ENCODE data around the gene NME9. TPM values are rescaled to one million over a fixed set of nuclear protein-coding genes. Genes with fewer than 3 reads are reported as not detected.

Gene NME9
- total and polyA plus RNA-seq, 8 donors = 0.47 to 3.5 (median 0.85) TPM

GRCh38 chr3:138260611-138261010 lies 69.0 kb downstream of the NME9 start:
- WGBS, 2 donors = 83 to 90% methylated on average over 1 of the region's 1 CpG
- no peak for DNase-seq
- Histone ChIP-seq H3K36me3 (no peaks in the 10 kb centered on the region), H3K4me1 (no peaks in the 10 kb centered on the region), H3K4me3 (no peak overlapping the region), H3K27me3 (no peaks in the 10 kb centered on the region), H3K27ac (no peak overlapping the region), H3K9me3 (no peaks in the 10 kb centered on the region)
- FAIRE-seq = no peak
- intact Hi-C loops (cut with DNase I) = no loop called here
- no peak for ATAC-seq
- TF ChIP-seq CTCF (IDR thresholded peaks at IDR 0.05) = no peak

- no peak for FAIRE-seq
- H3K27ac ChIP-seq = no peak overlapping the region
- H3K9me3 ChIP-seq = no peaks in the 10 kb centered on the region
- no peak for ATAC-seq
- no peak for DNase-seq
- no peaks in the 10 kb centered on the region for H3K36me3 ChIP-seq
- intact Hi-C loops (cut with DNase I) = no loop called here
- H3K27me3 ChIP-seq = no peaks in the 10 kb centered on the region
- no peak overlapping the region for H3K4me3 ChIP-seq
- TF ChIP-seq CTCF (IDR thresholded peaks at IDR 0.05) = no peak
- 90 to 99% methylated on average over 4 of the region's 4 CpGs for WGBS, 2 donors
- H3K4me1 ChIP-seq = no peaks in the 10 kb centered on the region
Observed at GRCh38 chr3:138259126-138259525, 70.5 kb downstream of the NME9 start.

GRCh38 chr3:138257986-138258385 lies 71.7 kb downstream of the NME9 start:
- H3K27me3 ChIP-seq = no peaks in the 10 kb centered on the region
- ATAC-seq (no peak), FAIRE-seq (no peak), DNase-seq (no peak)
- no peak for TF ChIP-seq CTCF (IDR thresholded peaks at IDR 0.05)
- 88 to 92% methylated on average over 1 of the region's 1 CpG for WGBS, 2 donors
- H3K4me1 ChIP-seq = no peaks in the 10 kb centered on the region
- no peaks in the 10 kb centered on the region for H3K9me3 ChIP-seq
- intact Hi-C loops (cut with DNase I) = no loop called here
- H3K27ac ChIP-seq = no peak overlapping the region
- H3K4me3 ChIP-seq = no peak overlapping the region
- no peaks in the 10 kb centered on the region for H3K36me3 ChIP-seq

GRCh38 chr3:138256022-138256421 lies 73.6 kb downstream of the NME9 start:
- TF ChIP-seq CTCF (IDR thresholded peaks at IDR 0.05) = no peak
- ATAC-seq (no peak), DNase-seq (no peak), FAIRE-seq (no peak)
- no peaks in the 10 kb centered on the region for H3K36me3 ChIP-seq
- H3K9me3 ChIP-seq = no peaks in the 10 kb centered on the region
- H3K4me1 ChIP-seq = no peaks in the 10 kb centered on the region
- intact Hi-C loops (cut with DNase I) = no loop called here
- no peaks in the 10 kb centered on the region for H3K27me3 ChIP-seq
- 81 to 96% methylated on average over 1 of the region's 1 CpG for WGBS, 2 donors
- H3K4me3 ChIP-seq = no peak overlapping the region
- no peak overlapping the region for H3K27ac ChIP-seq

GRCh38 chr3:138254216-138254615 lies 75.4 kb downstream of the NME9 start:
- H3K36me3 ChIP-seq = no peaks in the 10 kb centered on the region
- H3K27ac ChIP-seq = peak overlapping the region in 1 of 4 donors; percentile 5
- no peaks in the 10 kb centered on the region for H3K9me3 ChIP-seq
- no peaks in the 10 kb centered on the region for H3K27me3 ChIP-seq
- FAIRE-seq (no peak), ATAC-seq (peak in 2 of 4 donors; percentile 44 to 51), DNase-seq (no peak)
- WGBS, 2 donors = 28 to 33% methylated on average over 1 of the region's 1 CpG
- TF ChIP-seq CTCF (IDR thresholded peaks at IDR 0.05) = no peak
- intact Hi-C loops (cut with DNase I) = no loop called here
- no peak overlapping the region for H3K4me3 ChIP-seq
- no peaks in the 10 kb centered on the region for H3K4me1 ChIP-seq
